Testis (tissue), 3 donors: ENCODE data around the gene PSENEN. TPM values are rescaled to one million over a fixed set of nuclear protein-coding genes. Genes with fewer than 3 reads are reported as not detected.

Source experiments
- DNase-seq: peaks from one replicate; pipeline ENCODE4 v3.0.0-alpha.2; 2019
- H3K27ac ChIP-seq, 2 donors: fragments of 200-600 bp; sonication (generic); one replicate each; pipeline ENCODE4 v1.5.1; 2019
- H3K27me3 ChIP-seq: fragments of 200-600 bp; sonication (generic); one replicate; pipeline ENCODE4 v1.5.1; 2019
- H3K36me3 ChIP-seq: fragments of 200-600 bp; sonication (generic); one replicate; pipeline ENCODE4 v1.5.1; 2017; ENCODE audit warnings: low read depth; ENCODE audit errors: missing control alignments
- H3K4me1 ChIP-seq: fragments of 200-600 bp; sonication (generic); one replicate; pipeline ENCODE4 v1.5.1; 2019
- H3K4me3 ChIP-seq, 2 donors: fragments of 200-600 bp; sonication (generic); one replicate each; pipeline ENCODE4 v1.5.1; 2017 to 2019
- H3K9me3 ChIP-seq: fragments of 200-600 bp; sonication (generic); one replicate; pipeline ENCODE4 v1.5.1; 2017
- CTCF ChIP-seq, 3 experiments: fragments of 450-650 bp in 2 of 3; fragments of 200-600 bp in 1 of 3; sonication (generic) in 1 of 3; IDR thresholded peaks; one replicate each; pipeline ENCODE4 v1.5.1; 2016 to 2019; ENCODE audit warnings: antibody characterized with exemption in 3 of 3, mild to moderate bottlenecking in 2 of 3, moderate library complexity in 1 of 3
- POLR2A ChIP-seq: fragments of 450-650 bp; IDR thresholded peaks from one replicate; pipeline ENCODE4 v1.6.1; 2017; ENCODE audit warnings: antibody characterized with exemption, mild to moderate bottlenecking, moderate library complexity
- WGBS, 2 donors: methylation state at CpG; one replicate each; pipeline ENCODE4 v1.1.5; 2018; 5-methylcytosine and 5-hydroxymethylcytosine counted together
- intact Hi-C: fragments of 100-400 bp; cut with DNase I; formaldehyde crosslinking; loops from one replicate; pipeline ENCODE4 v1.15.1; 2023; ENCODE audit warnings: low total_unique reads
- polyA plus RNA-seq: library from polyadenylated mRNA; stranded (reverse); fragments of 350-450 nt; fragmentation: Illumina TruSeq; extraction: RNeasy Lipid Tissue Mini Kit (QIAGEN cat#74804); gene quantifications from one replicate; pipeline ENCODE4 v1.2.3, GENCODE V29; 2014; ENCODE audit warnings: low read depth, low replicate concordance; ENCODE audit not compliant: insufficient read depth
- total RNA-seq, 2 donors: library from RNA; depleted of rRNA; stranded (reverse); fragments of >200 nt; gene quantifications; one replicate each; pipeline ENCODE4 v1.2.3, GENCODE V29; 2016

The PSENEN gene
- total and polyA plus RNA-seq, 3 donors from 2014 or later: 100 to 303 (median 121) TPM

GRCh38 chr19:35786299-35787160 is 41.1 kb downstream of the PSENEN start:
- no peak overlapping the region for H3K4me3 ChIP-seq
- DNase-seq: no peak
- H3K9me3 ChIP-seq: no peaks in the 10 kb centered on the region
- H3K27ac ChIP-seq: no peak overlapping the region
- H3K36me3 ChIP-seq: no peaks in the 10 kb centered on the region
- no peaks in the 10 kb centered on the region for H3K27me3 ChIP-seq
- no peaks in the 10 kb centered on the region for H3K4me1 ChIP-seq
- 88 to 91% methylated on average over 11 to 30 of the region's 31 CpGs for WGBS, 2 donors
- no peak for TF ChIP-seq CTCF (IDR thresholded peaks at IDR 0.05)
- no peak for TF ChIP-seq POLR2A
- intact Hi-C loops: no loop called here

GRCh38 chr19:35787227-35787799 is 41.9 kb downstream of the PSENEN start:
- no peak for DNase-seq
- Histone ChIP-seq H3K36me3 (no peaks in the 10 kb centered on the region), H3K9me3 (no peaks in the 10 kb centered on the region), H3K4me1 (no peaks in the 10 kb centered on the region), H3K27ac (no peak overlapping the region), H3K4me3 (no peak overlapping the region), H3K27me3 (no peaks in the 10 kb centered on the region)
- 91 to 100% methylated on average over 2 to 11 of the region's 15 CpGs for WGBS, 2 donors
- TF ChIP-seq CTCF (IDR thresholded peaks at IDR 0.05) (no peak), POLR2A (no peak)
- intact Hi-C loops: no loop called here

- H3K4me1 ChIP-seq: no peaks in the 10 kb centered on the region
- no peak for DNase-seq
These were observed 42.9 kb downstream of the PSENEN start for GRCh38 chr19:35788205-35788960.

More at GRCh38 chr19:35788205-35788960, 42.9 kb downstream of the PSENEN start:
- Histone ChIP-seq H3K4me3 (no peak overlapping the region), H3K27ac (no peak overlapping the region), H3K9me3 (no peaks in the 10 kb centered on the region), H3K27me3 (no peaks in the 10 kb centered on the region), H3K36me3 (no peaks in the 10 kb centered on the region)
- WGBS, 2 donors: 80 to 81% methylated on average over 12 of the region's 12 CpGs
- intact Hi-C loops: no loop called here
- no peak for TF ChIP-seq CTCF (IDR thresholded peaks at IDR 0.05)
- TF ChIP-seq POLR2A: no peak
